ENCODE data around the gene AKAP13.

AKAP13 gene

GRCh38 chr15:85457392-85457968, 77.1 kb downstream of the AKAP13 start:
- TF ChIP-seq EGR1 (IDR thresholded peaks at IDR 0.05) (no peak), USF1 (IDR thresholded peaks at IDR 0.05) (no peak), NFIC (IDR thresholded peaks at IDR 0.05) (no peak), ZBTB7A (IDR thresholded peaks at IDR 0.05; ENCODE audit: low read depth) (no peak), TAF1 (IDR thresholded peaks at IDR 0.05; ENCODE audit: low read depth) (no peak), YY1 (IDR thresholded peaks at IDR 0.05; ENCODE audit: low read depth) (no peak), REST (IDR thresholded peaks at IDR 0.05; ENCODE audit: low read depth) (no peak), EP300 (IDR thresholded peaks at IDR 0.05; ENCODE audit: borderline replicate concordance) (no peak), TEAD4 (IDR thresholded peaks at IDR 0.05) (no peak), CEBPB (IDR thresholded peaks at IDR 0.05) (no peak), TCF12 (IDR thresholded peaks at IDR 0.05; ENCODE audit: low read depth) (no peak), FOXM1 (IDR thresholded peaks at IDR 0.05; ENCODE audit: borderline replicate concordance, low read depth) (no peak), RAD21 (IDR thresholded peaks at IDR 0.05; ENCODE audit: low read depth) (no peak), CREB1 (IDR thresholded peaks at IDR 0.05; ENCODE audit: low read depth) (no peak)

- no peak for TF ChIP-seq TAF1 (IDR thresholded peaks at IDR 0.05; ENCODE audit: low read depth)
Measured at GRCh38 chr15:85458764-85459163, 78.4 kb downstream of the AKAP13 start.

- 0 out of 2 replicates have a peak, but pooled peaks have one; percentile 21 for TF ChIP-seq USF1 (IDR thresholded peaks at IDR 0.05)
- TF ChIP-seq EP300 (IDR thresholded peaks at IDR 0.05; ENCODE audit: borderline replicate concordance) = no peak
- no peak for TF ChIP-seq FOXM1 (IDR thresholded peaks at IDR 0.05; ENCODE audit: borderline replicate concordance, low read depth)
Measured at GRCh38 chr15:85462029-85462428, 81.6 kb downstream of the AKAP13 start.

- no peak for TF ChIP-seq TCF12 (IDR thresholded peaks at IDR 0.05; ENCODE audit: low read depth)
- TF ChIP-seq CREB1 (IDR thresholded peaks at IDR 0.05; ENCODE audit: low read depth) = no peak
- no peak for TF ChIP-seq USF1 (IDR thresholded peaks at IDR 0.05)
- no peak for TF ChIP-seq REST (IDR thresholded peaks at IDR 0.05; ENCODE audit: low read depth)
- TF ChIP-seq RAD21 (IDR thresholded peaks at IDR 0.05; ENCODE audit: low read depth) = no peak
- TF ChIP-seq EGR1 (IDR thresholded peaks at IDR 0.05) = no peak
- no peak for TF ChIP-seq CEBPB (IDR thresholded peaks at IDR 0.05)
- no peak for TF ChIP-seq FOXM1 (IDR thresholded peaks at IDR 0.05; ENCODE audit: borderline replicate concordance, low read depth)
- no peak for TF ChIP-seq TEAD4 (IDR thresholded peaks at IDR 0.05)
Measured at GRCh38 chr15:85463276-85463892, 83.0 kb downstream of the AKAP13 start.

GRCh38 chr15:85463976-85464375, 83.6 kb downstream of the AKAP13 start:
- TF ChIP-seq EP300 (IDR thresholded peaks at IDR 0.05; ENCODE audit: borderline replicate concordance) = no peak
- TF ChIP-seq MAX (IDR thresholded peaks at IDR 0.05) = no peak
- TF ChIP-seq USF1 (IDR thresholded peaks at IDR 0.05) = no peak
- no peak for TF ChIP-seq EGR1 (IDR thresholded peaks at IDR 0.05)
- no peak for TF ChIP-seq YY1 (IDR thresholded peaks at IDR 0.05; ENCODE audit: low read depth)
- no peak for TF ChIP-seq FOXM1 (IDR thresholded peaks at IDR 0.05; ENCODE audit: borderline replicate concordance, low read depth)
- no peak for TF ChIP-seq TAF1 (IDR thresholded peaks at IDR 0.05; ENCODE audit: low read depth)

GRCh38 chr15:85464471-85464870, 84.1 kb downstream of the AKAP13 start:
- TF ChIP-seq TCF12 (IDR thresholded peaks at IDR 0.05; ENCODE audit: low read depth) (no peak), REST (IDR thresholded peaks at IDR 0.05; ENCODE audit: low read depth) (no peak), CREB1 (IDR thresholded peaks at IDR 0.05; ENCODE audit: low read depth) (no peak), RAD21 (IDR thresholded peaks at IDR 0.05; ENCODE audit: low read depth) (no peak), TAF1 (IDR thresholded peaks at IDR 0.05; ENCODE audit: low read depth) (no peak), NFIC (IDR thresholded peaks at IDR 0.05) (no peak), EGR1 (IDR thresholded peaks at IDR 0.05) (no peak), FOXM1 (IDR thresholded peaks at IDR 0.05; ENCODE audit: borderline replicate concordance, low read depth) (no peak), CEBPB (IDR thresholded peaks at IDR 0.05) (no peak), YY1 (IDR thresholded peaks at IDR 0.05; ENCODE audit: low read depth) (no peak), EP300 (IDR thresholded peaks at IDR 0.05; ENCODE audit: borderline replicate concordance) (no peak), USF1 (IDR thresholded peaks at IDR 0.05) (no peak), ZBTB7A (IDR thresholded peaks at IDR 0.05; ENCODE audit: low read depth) (no peak)
